ENCODE data around the gene BMPR2.
"Not testable (repeated sequence)": the region's sequence is repeated elsewhere in the genome, so short reads cannot be mapped to it uniquely, and the experiment has no call there.

GRCh38 chr2:202575194-202575593, 199.1 kb downstream of the BMPR2 start:
- not testable (repeated sequence) for TF ChIP-seq CTCF (IDR thresholded peaks at IDR 0.05); POLR2AphosphoS5 (IDR thresholded peaks at IDR 0.05; ENCODE audit: insufficient read depth in 1 of 2, low read depth in 1 of 2); POLR2A (IDR thresholded peaks at IDR 0.05)

All from vagina (tissue), 2 donors.